8988T (cell line): ENCODE measurements around the gene OOSP1.
"Not testable (repeated sequence)": the region's sequence is repeated elsewhere in the genome, so short reads cannot be mapped to it uniquely, and the experiment has no call there.

Experiments
- DNase-seq: peaks from one replicate; pipeline ENCODE4 v3.0.0; 2011

OOSP1 gene

GRCh38 chr11:59938132-59938531, at the start of gene OOSP1:
TSS of gene OOSP1 (plus strand) at chr11:59938432. CDS start at chr11:59938455, 23 bp downstream.
- DNase-seq, result no peak

GRCh38 chr11:59891781-59892181, 46.5 kb upstream of the OOSP1 start:
- DNase-seq, result no peak

GRCh38 chr11:59894616-59895015, 43.6 kb upstream of the OOSP1 start:
- DNase-seq, result no peak

GRCh38 chr11:59898046-59898445, 40.2 kb upstream of the OOSP1 start:
- DNase-seq, result no peak

- DNase-seq, result no peak
Measured at GRCh38 chr11:59898650-59899049, 39.6 kb upstream of the OOSP1 start.

GRCh38 chr11:59899532-59899931, 38.7 kb upstream of the OOSP1 start:
- peak; percentile 25 for DNase-seq

- DNase-seq, result no peak
Measured at GRCh38 chr11:59900366-59901126, 37.7 kb upstream of the OOSP1 start.

GRCh38 chr11:59901306-59901705, 36.9 kb upstream of the OOSP1 start:
- no peak for DNase-seq

GRCh38 chr11:59903569-59903968, 34.7 kb upstream of the OOSP1 start:
- not testable (repeated sequence) for DNase-seq

GRCh38 chr11:59918480-59918879, 19.8 kb upstream of the OOSP1 start:
- DNase-seq, result no peak

GRCh38 chr11:59918987-59919589, 19.1 kb upstream of the OOSP1 start:
- no peak for DNase-seq

GRCh38 chr11:59923813-59924212, 14.4 kb upstream of the OOSP1 start:
- DNase-seq, result no peak

- DNase-seq, result no peak
Measured at GRCh38 chr11:59931688-59932087, 6.5 kb upstream of the OOSP1 start.

GRCh38 chr11:59938718-59939117, 486 bp downstream of the OOSP1 start:
- no peak for DNase-seq

- DNase-seq, result no peak
Measured at GRCh38 chr11:59939482-59939881, 1.2 kb downstream of the OOSP1 start.

GRCh38 chr11:59941091-59941490, 2.9 kb downstream of the OOSP1 start:
- no peak for DNase-seq

- DNase-seq, result no peak
Measured at GRCh38 chr11:59943997-59944714, 5.9 kb downstream of the OOSP1 start.

GRCh38 chr11:59944720-59945119, 6.5 kb downstream of the OOSP1 start:
- DNase-seq, result no peak

GRCh38 chr11:59953463-59954218, 15.4 kb downstream of the OOSP1 start:
- DNase-seq, result no peak

GRCh38 chr11:59954219-59954847, 16.1 kb downstream of the OOSP1 start:
- DNase-seq, result no peak

- DNase-seq, result no peak
Measured at GRCh38 chr11:59957094-59957493, 18.9 kb downstream of the OOSP1 start.

GRCh38 chr11:59960502-59961381, 22.5 kb downstream of the OOSP1 start:
- DNase-seq, result no peak
